GM12892 (cell line): ENCODE results near the gene HOXC5.

Experiments
- POLR2A ChIP-seq: IDR thresholded peaks from 2 replicates; pipeline ENCODE4 v1.6.1; 2011; ENCODE audit warnings: low read depth, low read length, control low read depth
- POLR2AphosphoS5 ChIP-seq: IDR thresholded peaks from 2 replicates; pipeline ENCODE4 v1.6.1; 2011; ENCODE audit warnings: low read depth, low read length, control low read depth

DNA sequence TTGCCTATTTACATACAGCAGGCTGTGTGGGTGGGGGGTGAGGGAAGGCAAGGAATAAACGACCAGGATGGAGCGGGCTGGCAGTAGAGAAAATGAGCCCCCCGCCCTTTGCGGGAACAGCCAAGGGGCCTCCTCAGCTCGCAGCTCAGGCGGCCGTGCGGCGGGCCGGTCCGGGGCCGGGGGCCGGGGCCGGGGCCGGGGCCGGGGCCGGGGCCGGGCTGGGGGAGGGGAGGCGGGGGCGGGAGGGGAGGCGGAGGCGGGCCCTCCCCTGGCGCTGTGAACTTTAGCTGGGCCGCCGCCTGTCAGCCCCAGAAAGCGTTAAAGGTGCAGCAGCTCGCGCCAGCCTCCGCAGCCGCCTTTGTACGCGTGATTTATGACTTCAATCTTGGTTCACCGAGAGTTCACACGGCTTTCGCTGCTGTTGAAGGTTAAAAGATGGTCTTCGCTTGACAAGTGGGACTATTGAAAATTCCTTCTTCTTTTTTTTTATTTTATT is 49.6 kb downstream of the HOXC5 start:
- TF ChIP-seq POLR2AphosphoS5 (no peak), POLR2A (no peak)
